GM23338 (cell line): ENCODE results near the gene SNAPC3. TPM values are rescaled to one million over a fixed set of nuclear protein-coding genes. Genes with fewer than 3 reads are reported as not detected.

Source experiments
- ATAC-seq: fragments of 200-7000 bp; cut with Tn5 transposase; 3 replicates; pipeline ENCODE4 v1.9.1; 2020
- DNase-seq: peaks from one replicate; pipeline ENCODE4 v3.0.0-alpha.2; 2015; ENCODE audit warnings: low spot score
- H2AFZ ChIP-seq: fragments of 200-600 bp; sonication (generic); 2 replicates; pipeline ENCODE4 v1.8.0; 2016; ENCODE audit warnings: antibody characterized with exemption, mild to moderate bottlenecking, moderate library complexity
- H3F3A ChIP-seq: fragments of 200-600 bp; sonication (generic); replicated peaks from 2 replicates; pipeline ENCODE4 v1.8.0; 2017; ENCODE audit warnings: antibody characterized with exemption, mixed run types, low read depth
- H3K27ac ChIP-seq: fragments of 200-600 bp; sonication (generic); 2 replicates; pipeline ENCODE4 v1.6.1; 2016; ENCODE audit warnings: low read depth
- H3K27me3 ChIP-seq: fragments of 200-600 bp; sonication (generic); 2 replicates; pipeline ENCODE4 v1.8.0; 2016; ENCODE audit warnings: mild to moderate bottlenecking, mixed run types, moderate library complexity; ENCODE audit not compliant: insufficient read depth
- H3K36me3 ChIP-seq: fragments of 200-600 bp; sonication (generic); 2 replicates; pipeline ENCODE4 v1.8.0; 2016; ENCODE audit warnings: mild to moderate bottlenecking; ENCODE audit not compliant: insufficient read depth
- H3K4me1 ChIP-seq: fragments of 200-600 bp; sonication (generic); 2 replicates; pipeline ENCODE4 v1.8.0; 2016; ENCODE audit warnings: mild to moderate bottlenecking, moderate library complexity; ENCODE audit not compliant: insufficient read depth
- H3K4me2 ChIP-seq: fragments of 200-600 bp; sonication (generic); 2 replicates; pipeline ENCODE4 v1.7.1; 2017; ENCODE audit warnings: mixed run types
- H3K4me3 ChIP-seq: fragments of 200-600 bp; sonication (generic); 2 replicates; pipeline ENCODE4 v1.6.1; 2016; ENCODE audit warnings: mixed run types
- H3K79me2 ChIP-seq: fragments of 200-600 bp; sonication (generic); replicated peaks from 2 replicates; pipeline ENCODE4 v1.8.0; 2017; ENCODE audit warnings: mild to moderate bottlenecking; ENCODE audit not compliant: insufficient read depth
- H3K9me2 ChIP-seq: fragments of 200-600 bp; sonication (generic); 2 replicates; pipeline ENCODE4 v1.8.0; 2017; ENCODE audit not compliant: insufficient read depth
- H4K20me1 ChIP-seq: fragments of 200-600 bp; sonication (generic); replicated peaks from 2 replicates; pipeline ENCODE4 v1.8.0; 2017; ENCODE audit warnings: mild to moderate bottlenecking; ENCODE audit not compliant: insufficient read depth
- H3K27ac Mint-ChIP-seq: 2 replicates; pipeline ENCODE4 v1.8.0; 2020; ENCODE audit warnings: inconsistent platforms, mild to moderate bottlenecking, moderate library complexity, mixed read lengths
- H3K27me3 Mint-ChIP-seq: 3 replicates; pipeline ENCODE4 v1.8.0; 2022; ENCODE audit warnings: low read depth, mild to moderate bottlenecking, moderate library complexity, mixed read lengths, inconsistent platforms; ENCODE audit not compliant: insufficient read depth, poor library complexity
- H3K36me3 Mint-ChIP-seq: 3 replicates; pipeline ENCODE4 v1.8.0; 2021; ENCODE audit warnings: low read depth, mild to moderate bottlenecking, inconsistent platforms, moderate library complexity, mixed read lengths
- H3K4me1 Mint-ChIP-seq: 3 replicates; pipeline ENCODE4 v1.8.0; 2020; ENCODE audit warnings: mild to moderate bottlenecking, inconsistent platforms, mixed read lengths
- H3K4me3 Mint-ChIP-seq: 3 replicates; pipeline ENCODE4 v1.8.0; 2021; ENCODE audit warnings: moderate library complexity, mild to moderate bottlenecking, inconsistent platforms, mixed read lengths
- H3K9me3 Mint-ChIP-seq: 3 replicates; pipeline ENCODE4 v1.8.0; 2020; ENCODE audit warnings: moderate library complexity, mild to moderate bottlenecking, inconsistent platforms, mixed read lengths
- CREB1 ChIP-seq: fragments of 250-450 bp; sonication (Bioruptor Pico); IDR thresholded peaks from 2 replicates; pipeline ENCODE4 v1.5.0; 2020; ENCODE audit warnings: low read depth, mild to moderate bottlenecking, moderate library complexity
- EZH2 ChIP-seq: fragments of 200-600 bp; sonication (generic); IDR thresholded peaks from one replicate; pipeline ENCODE4 v1.8.0; 2017; ENCODE audit warnings: antibody characterized with exemption, mild to moderate bottlenecking, low read depth; ENCODE audit not compliant: unreplicated experiment
- EZH2phosphoT487 ChIP-seq: fragments of 200-600 bp; sonication (generic); IDR thresholded peaks from one replicate; pipeline ENCODE4 v1.8.1; 2018; ENCODE audit warnings: antibody characterized with exemption; ENCODE audit not compliant: unreplicated experiment
- JUNB ChIP-seq: IDR thresholded peaks from one replicate; pipeline ENCODE4 v1.6.1; 2016; ENCODE audit warnings: antibody characterized with exemption; ENCODE audit not compliant: unreplicated experiment
- NANOG ChIP-seq: IDR thresholded peaks from 2 replicates; pipeline ENCODE4 v1.6.1; 2016; ENCODE audit warnings: antibody characterized with exemption, borderline replicate concordance
- POLR2AphosphoS5 ChIP-seq: IDR thresholded peaks from 2 replicates; pipeline ENCODE4 v1.6.1; 2016; ENCODE audit warnings: antibody characterized with exemption, low read depth
- STAT1 ChIP-seq: IDR thresholded peaks from one replicate; pipeline ENCODE4 v1.6.1; 2016; ENCODE audit warnings: antibody characterized with exemption; ENCODE audit not compliant: unreplicated experiment
- ZNF114 ChIP-seq: fragments of 250-450 bp; sonication (Bioruptor Pico); IDR thresholded peaks from 2 replicates; pipeline ENCODE4 v1.5.0; 2020; ENCODE audit warnings: mild to moderate bottlenecking, moderate library complexity
- ZNF331 ChIP-seq: fragments of 250-450 bp; sonication (Bioruptor Pico); IDR thresholded peaks from 2 replicates; pipeline ENCODE4 v1.5.0; 2020; ENCODE audit warnings: low read depth, mild to moderate bottlenecking, moderate library complexity
- polyA plus RNA-seq: library from polyadenylated mRNA; unstranded; fragments of >200 nt; fragmentation: Nextera tagmentation; extraction: Ambion mirVana; gene quantifications from 2 replicates; pipeline ENCODE4 v1.2.1, GENCODE V29; 2016
- total RNA-seq: library from RNA; depleted of rRNA; stranded (reverse); fragments of >200 nt; shearing (Covaris generic); gene quantifications from 2 replicates; pipeline ENCODE4 v1.2.3, GENCODE V29; 2014
- TF ChIP-seq, protein P1 (sequence below), 2 experiments: fragments of 200-600 bp in 1 of 2; sonication (generic) in 1 of 2; conservative IDR thresholded peaks; 2 replicates each; pipeline versions ENCODE4 v1.5.1 to v1.6.1; 2016 to 2017; ENCODE audit warnings: antibody characterized with exemption in 2 of 2, low read depth in 2 of 2, mild to moderate bottlenecking in 2 of 2, moderate library complexity in 1 of 2
- TF ChIP-seq, protein P2 (sequence below): fragments of 250-450 bp; sonication (Bioruptor Pico); IDR thresholded peaks from 2 replicates; pipeline ENCODE4 v1.5.0; 2020; ENCODE audit warnings: mild to moderate bottlenecking, moderate library complexity
- TF ChIP-seq, protein P3 (sequence below): IDR thresholded peaks from 2 replicates; pipeline ENCODE4 v1.6.1; 2016; ENCODE audit warnings: antibody characterized with exemption
- TF ChIP-seq, protein P4 (sequence below): IDR thresholded peaks from one replicate; pipeline ENCODE4 v1.6.1; 2018; ENCODE audit warnings: antibody characterized with exemption; ENCODE audit not compliant: unreplicated experiment

Gene SNAPC3
- total and polyA plus RNA-seq, 2 experiments from 2014 or later = 20.9 to 35.2 TPM

DNA sequence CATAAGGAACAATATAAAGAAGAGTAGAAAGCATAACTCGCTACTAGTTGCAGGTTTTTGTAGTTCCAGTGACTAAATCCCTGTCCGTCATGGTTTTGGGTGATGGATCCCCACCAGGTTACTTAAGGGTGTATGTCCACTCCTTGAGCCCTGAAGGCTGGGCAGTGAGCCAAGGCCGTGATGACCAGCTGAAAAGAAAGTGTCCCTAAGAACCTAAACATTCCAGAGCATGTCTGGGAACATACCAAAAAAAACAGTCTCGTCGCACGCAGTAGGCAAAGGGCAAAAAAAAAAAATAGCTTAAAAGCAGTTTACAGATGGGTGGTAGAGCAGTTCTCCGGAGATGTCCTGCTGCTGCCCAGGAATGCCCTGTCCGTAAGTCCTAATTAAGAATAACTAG is 21.4 kb upstream of the SNAPC3 start:
- Mint-ChIP-seq H3K4me3 (no peak overlapping the region), H3K27me3 (no peaks in the 10 kb centered on the region), H3K36me3 (peaks cover 8% of the 10 kb centered on the region), H3K9me3 (peaks cover 10% of the 10 kb centered on the region), H3K27ac (no peak overlapping the region), H3K4me1 (no peaks in the 10 kb centered on the region)
- Histone ChIP-seq H3K9me2 (0 out of 2 replicates have a peak, but pooled peaks cover 2% of the 10 kb centered on the region), H3K4me3 (no peak overlapping the region), H3K79me2 (no peaks in the 10 kb centered on the region), H4K20me1 (no peaks in the 10 kb centered on the region), H3K36me3 (no peaks in the 10 kb centered on the region), H3K4me2 (no peak overlapping the region), H3K4me1 (no peaks in the 10 kb centered on the region), H3K27ac (no peak overlapping the region), H3F3A (no peaks in the 10 kb centered on the region), H3K27me3 (no peaks in the 10 kb centered on the region), H2AFZ (no peak overlapping the region)
- TF ChIP-seq STAT1 (no peak), EZH2 (no peak), NANOG (no peak), EZH2phosphoT487 (no peak), JUNB (no peak), ZNF114 (CRISPR knock-in tag) (no peak), ZNF331 (CRISPR knock-in tag) (no peak), POLR2AphosphoS5 (no peak), CREB1 (CRISPR knock-in tag) (no peak)
- TF ChIP-seq, protein P1, sequence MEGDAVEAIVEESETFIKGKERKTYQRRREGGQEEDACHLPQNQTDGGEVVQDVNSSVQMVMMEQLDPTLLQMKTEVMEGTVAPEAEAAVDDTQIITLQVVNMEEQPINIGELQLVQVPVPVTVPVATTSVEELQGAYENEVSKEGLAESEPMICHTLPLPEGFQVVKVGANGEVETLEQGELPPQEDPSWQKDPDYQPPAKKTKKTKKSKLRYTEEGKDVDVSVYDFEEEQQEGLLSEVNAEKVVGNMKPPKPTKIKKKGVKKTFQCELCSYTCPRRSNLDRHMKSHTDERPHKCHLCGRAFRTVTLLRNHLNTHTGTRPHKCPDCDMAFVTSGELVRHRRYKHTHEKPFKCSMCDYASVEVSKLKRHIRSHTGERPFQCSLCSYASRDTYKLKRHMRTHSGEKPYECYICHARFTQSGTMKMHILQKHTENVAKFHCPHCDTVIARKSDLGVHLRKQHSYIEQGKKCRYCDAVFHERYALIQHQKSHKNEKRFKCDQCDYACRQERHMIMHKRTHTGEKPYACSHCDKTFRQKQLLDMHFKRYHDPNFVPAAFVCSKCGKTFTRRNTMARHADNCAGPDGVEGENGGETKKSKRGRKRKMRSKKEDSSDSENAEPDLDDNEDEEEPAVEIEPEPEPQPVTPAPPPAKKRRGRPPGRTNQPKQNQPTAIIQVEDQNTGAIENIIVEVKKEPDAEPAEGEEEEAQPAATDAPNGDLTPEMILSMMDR (conservative IDR thresholded peaks at IDR 0.05; ENCODE audit: low read depth in 2 of 2) = no peak
- TF ChIP-seq, protein P2, sequence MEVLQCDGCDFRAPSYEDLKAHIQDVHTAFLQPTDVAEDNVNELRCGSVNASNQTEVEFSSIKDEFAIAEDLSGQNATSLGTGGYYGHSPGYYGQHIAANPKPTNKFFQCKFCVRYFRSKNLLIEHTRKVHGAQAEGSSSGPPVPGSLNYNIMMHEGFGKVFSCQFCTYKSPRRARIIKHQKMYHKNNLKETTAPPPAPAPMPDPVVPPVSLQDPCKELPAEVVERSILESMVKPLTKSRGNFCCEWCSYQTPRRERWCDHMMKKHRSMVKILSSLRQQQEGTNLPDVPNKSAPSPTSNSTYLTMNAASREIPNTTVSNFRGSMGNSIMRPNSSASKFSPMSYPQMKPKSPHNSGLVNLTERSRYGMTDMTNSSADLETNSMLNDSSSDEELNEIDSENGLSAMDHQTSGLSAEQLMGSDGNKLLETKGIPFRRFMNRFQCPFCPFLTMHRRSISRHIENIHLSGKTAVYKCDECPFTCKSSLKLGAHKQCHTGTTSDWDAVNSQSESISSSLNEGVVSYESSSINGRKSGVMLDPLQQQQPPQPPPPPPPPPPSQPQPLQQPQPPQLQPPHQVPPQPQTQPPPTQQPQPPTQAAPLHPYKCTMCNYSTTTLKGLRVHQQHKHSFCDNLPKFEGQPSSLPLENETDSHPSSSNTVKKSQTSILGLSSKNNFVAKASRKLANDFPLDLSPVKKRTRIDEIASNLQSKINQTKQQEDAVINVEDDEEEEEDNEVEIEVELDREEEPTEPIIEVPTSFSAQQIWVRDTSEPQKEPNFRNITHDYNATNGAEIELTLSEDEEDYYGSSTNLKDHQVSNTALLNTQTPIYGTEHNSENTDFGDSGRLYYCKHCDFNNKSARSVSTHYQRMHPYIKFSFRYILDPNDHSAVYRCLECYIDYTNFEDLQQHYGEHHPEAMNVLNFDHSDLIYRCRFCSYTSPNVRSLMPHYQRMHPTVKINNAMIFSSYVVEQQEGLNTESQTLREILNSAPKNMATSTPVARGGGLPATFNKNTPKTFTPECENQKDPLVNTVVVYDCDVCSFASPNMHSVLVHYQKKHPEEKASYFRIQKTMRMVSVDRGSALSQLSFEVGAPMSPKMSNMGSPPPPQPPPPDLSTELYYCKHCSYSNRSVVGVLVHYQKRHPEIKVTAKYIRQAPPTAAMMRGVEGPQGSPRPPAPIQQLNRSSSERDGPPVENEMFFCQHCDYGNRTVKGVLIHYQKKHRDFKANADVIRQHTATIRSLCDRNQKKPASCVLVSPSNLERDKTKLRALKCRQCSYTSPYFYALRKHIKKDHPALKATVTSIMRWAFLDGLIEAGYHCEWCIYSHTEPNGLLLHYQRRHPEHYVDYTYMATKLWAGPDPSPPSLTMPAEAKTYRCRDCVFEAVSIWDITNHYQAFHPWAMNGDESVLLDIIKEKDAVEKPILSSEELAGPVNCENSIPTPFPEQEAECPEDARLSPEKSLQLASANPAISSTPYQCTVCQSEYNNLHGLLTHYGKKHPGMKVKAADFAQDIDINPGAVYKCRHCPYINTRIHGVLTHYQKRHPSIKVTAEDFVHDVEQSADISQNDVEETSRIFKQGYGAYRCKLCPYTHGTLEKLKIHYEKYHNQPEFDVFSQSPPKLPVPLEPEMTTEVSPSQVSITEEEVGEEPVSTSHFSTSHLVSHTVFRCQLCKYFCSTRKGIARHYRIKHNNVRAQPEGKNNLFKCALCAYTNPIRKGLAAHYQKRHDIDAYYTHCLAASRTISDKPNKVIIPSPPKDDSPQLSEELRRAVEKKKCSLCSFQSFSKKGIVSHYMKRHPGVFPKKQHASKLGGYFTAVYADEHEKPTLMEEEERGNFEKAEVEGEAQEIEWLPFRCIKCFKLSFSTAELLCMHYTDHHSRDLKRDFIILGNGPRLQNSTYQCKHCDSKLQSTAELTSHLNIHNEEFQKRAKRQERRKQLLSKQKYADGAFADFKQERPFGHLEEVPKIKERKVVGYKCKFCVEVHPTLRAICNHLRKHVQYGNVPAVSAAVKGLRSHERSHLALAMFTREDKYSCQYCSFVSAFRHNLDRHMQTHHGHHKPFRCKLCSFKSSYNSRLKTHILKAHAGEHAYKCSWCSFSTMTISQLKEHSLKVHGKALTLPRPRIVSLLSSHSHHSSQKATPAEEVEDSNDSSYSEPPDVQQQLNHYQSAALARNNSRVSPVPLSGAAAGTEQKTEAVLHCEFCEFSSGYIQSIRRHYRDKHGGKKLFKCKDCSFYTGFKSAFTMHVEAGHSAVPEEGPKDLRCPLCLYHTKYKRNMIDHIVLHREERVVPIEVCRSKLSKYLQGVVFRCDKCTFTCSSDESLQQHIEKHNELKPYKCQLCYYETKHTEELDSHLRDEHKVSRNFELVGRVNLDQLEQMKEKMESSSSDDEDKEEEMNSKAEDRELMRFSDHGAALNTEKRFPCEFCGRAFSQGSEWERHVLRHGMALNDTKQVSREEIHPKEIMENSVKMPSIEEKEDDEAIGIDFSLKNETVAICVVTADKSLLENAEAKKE (CRISPR knock-in tag) = no peak
- TF ChIP-seq, protein P3, sequence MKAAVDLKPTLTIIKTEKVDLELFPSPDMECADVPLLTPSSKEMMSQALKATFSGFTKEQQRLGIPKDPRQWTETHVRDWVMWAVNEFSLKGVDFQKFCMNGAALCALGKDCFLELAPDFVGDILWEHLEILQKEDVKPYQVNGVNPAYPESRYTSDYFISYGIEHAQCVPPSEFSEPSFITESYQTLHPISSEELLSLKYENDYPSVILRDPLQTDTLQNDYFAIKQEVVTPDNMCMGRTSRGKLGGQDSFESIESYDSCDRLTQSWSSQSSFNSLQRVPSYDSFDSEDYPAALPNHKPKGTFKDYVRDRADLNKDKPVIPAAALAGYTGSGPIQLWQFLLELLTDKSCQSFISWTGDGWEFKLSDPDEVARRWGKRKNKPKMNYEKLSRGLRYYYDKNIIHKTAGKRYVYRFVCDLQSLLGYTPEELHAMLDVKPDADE = no peak
- TF ChIP-seq, protein P4, sequence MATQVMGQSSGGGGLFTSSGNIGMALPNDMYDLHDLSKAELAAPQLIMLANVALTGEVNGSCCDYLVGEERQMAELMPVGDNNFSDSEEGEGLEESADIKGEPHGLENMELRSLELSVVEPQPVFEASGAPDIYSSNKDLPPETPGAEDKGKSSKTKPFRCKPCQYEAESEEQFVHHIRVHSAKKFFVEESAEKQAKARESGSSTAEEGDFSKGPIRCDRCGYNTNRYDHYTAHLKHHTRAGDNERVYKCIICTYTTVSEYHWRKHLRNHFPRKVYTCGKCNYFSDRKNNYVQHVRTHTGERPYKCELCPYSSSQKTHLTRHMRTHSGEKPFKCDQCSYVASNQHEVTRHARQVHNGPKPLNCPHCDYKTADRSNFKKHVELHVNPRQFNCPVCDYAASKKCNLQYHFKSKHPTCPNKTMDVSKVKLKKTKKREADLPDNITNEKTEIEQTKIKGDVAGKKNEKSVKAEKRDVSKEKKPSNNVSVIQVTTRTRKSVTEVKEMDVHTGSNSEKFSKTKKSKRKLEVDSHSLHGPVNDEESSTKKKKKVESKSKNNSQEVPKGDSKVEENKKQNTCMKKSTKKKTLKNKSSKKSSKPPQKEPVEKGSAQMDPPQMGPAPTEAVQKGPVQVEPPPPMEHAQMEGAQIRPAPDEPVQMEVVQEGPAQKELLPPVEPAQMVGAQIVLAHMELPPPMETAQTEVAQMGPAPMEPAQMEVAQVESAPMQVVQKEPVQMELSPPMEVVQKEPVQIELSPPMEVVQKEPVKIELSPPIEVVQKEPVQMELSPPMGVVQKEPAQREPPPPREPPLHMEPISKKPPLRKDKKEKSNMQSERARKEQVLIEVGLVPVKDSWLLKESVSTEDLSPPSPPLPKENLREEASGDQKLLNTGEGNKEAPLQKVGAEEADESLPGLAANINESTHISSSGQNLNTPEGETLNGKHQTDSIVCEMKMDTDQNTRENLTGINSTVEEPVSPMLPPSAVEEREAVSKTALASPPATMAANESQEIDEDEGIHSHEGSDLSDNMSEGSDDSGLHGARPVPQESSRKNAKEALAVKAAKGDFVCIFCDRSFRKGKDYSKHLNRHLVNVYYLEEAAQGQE = no peak
- ATAC-seq (no peak), DNase-seq (no peak)
